Activated CD8-positive, alpha-beta memory T cell treated with anti-CD3 and anti-CD28 coated beads for 36 hours (primary cell): ENCODE measurements around the gene GSTM2. TPM values are rescaled to one million over a fixed set of nuclear protein-coding genes. Genes with fewer than 3 reads are reported as not detected.

Source experiments
- CTCF ChIA-PET: fragments of 350-600 bp; sonication (Branson Sonifier 250); formaldehyde crosslinking; loops from one replicate; lab custom pipeline; 2021; ENCODE audit warnings: antibody characterized with exemption; lab: Charles Lee
- POLR2A ChIA-PET: fragments of 350-600 bp; sonication (Branson Sonifier 250); formaldehyde crosslinking; loops from one replicate; lab custom pipeline; 2021; ENCODE audit warnings: antibody characterized with exemption; lab: Charles Lee
- total RNA-seq, 2 experiments: library from RNA; stranded (reverse); gene quantifications; one replicate each; pipeline ENCODE4 v1.2.3, GENCODE V29; 2021

GSTM2 gene
- 1 to 10 TPM; 3.1 to 4.1 TPM for total RNA-seq

- POLR2A ChIA-PET, result no interaction called here
- CTCF ChIA-PET, result interaction anchor here (0.9 to 1.4 kb wide), 2 partner anchors 24 to 109 kb away, joined by 3 read pairs; no protein-coding TSS in a partner anchor
Measured at GRCh38 chr1:109667452-109668122, at the start of gene GSTM2. TSS of gene GSTM2 (plus strand) at chr1:109668057. CDS start at chr1:109668116, 59 bp downstream.

GRCh38 chr1:109618661-109619575 lies 48.9 kb upstream of the GSTM2 start:
- ChIA-PET CTCF (interaction anchor here (0.8 to 2.3 kb wide), 3 partner anchors 21 to 366 kb away, joined by 3 to 7 read pairs (median 4); partner anchors contain the start of gene AHCYL1), POLR2A (interaction anchor here (0.5 to 2.6 kb wide), 4 partner anchors 67 to 418 kb away, joined by 3 to 22 read pairs (median 4); partner anchors contain the start of gene GNAI3)

- ChIA-PET CTCF (interaction anchor here (0.8 to 2.3 kb wide), 8 partner anchors 19 to 410 kb away, joined by 3 to 12 read pairs (median 4); partner anchors contain the start of genes AHCYL1 and GNAI3), POLR2A (interaction anchor here (1.3 to 2.6 kb wide), 4 partner anchors 68 to 137 kb away, joined by 4 to 22 read pairs (median 4); partner anchors contain the start of gene GNAI3)
Measured at GRCh38 chr1:109619576-109620400, 48.1 kb upstream of the GSTM2 start, which contains the start of the genes AMPD2 and GNAT2. TSS of gene AMPD2 (plus strand) at chr1:109619837. CDS start at chr1:109621176, 1,339 bp downstream. TSS of gene GNAT2 (minus strand) at chr1:109619616. CDS start at chr1:109612870, 6,746 bp downstream.

GRCh38 chr1:109620401-109620791 lies 47.5 kb upstream of the GSTM2 start:
- ChIA-PET CTCF (interaction anchor here (0.8 to 2.3 kb wide), 7 partner anchors 19 to 409 kb away, joined by 3 to 12 read pairs (median 3); partner anchors contain the start of genes AHCYL1 and GNAI3), POLR2A (interaction anchor here (0.6 to 2.6 kb wide), 5 partner anchors 13 to 137 kb away, joined by 4 to 22 read pairs (median 4); partner anchors contain the start of gene GNAI3)

- CTCF ChIA-PET, result interaction anchor here (0.5 to 2.3 kb wide), 7 partner anchors 19 to 409 kb away, joined by 3 to 12 read pairs (median 3); partner anchors contain the start of gene GNAI3
Measured at GRCh38 chr1:109620841-109621286, 47.0 kb upstream of the GSTM2 start.

GRCh38 chr1:109621379-109622136 lies 46.3 kb upstream of the GSTM2 start:
- ChIA-PET POLR2A (interaction anchor here (1.2 to 2.6 kb wide), 2 partner anchors 73 kb away, joined by 3 to 22 read pairs; partner anchors contain the start of gene GNAI3), CTCF (interaction anchor here (0.5 to 1.4 kb wide), 3 partner anchors 9 to 320 kb away, joined by 3 read pairs; no protein-coding TSS in a partner anchor)

More at GRCh38 chr1:109620841-109621286, 47.0 kb upstream of the GSTM2 start:
- POLR2A ChIA-PET, result interaction anchor here (0.6 to 2.6 kb wide), 3 partner anchors 13 to 75 kb away, joined by 4 to 22 read pairs (median 5); partner anchors contain the start of gene GNAI3

GRCh38 chr1:109622137-109622892 lies 45.5 kb upstream of the GSTM2 start:
- ChIA-PET POLR2A (interaction anchor here (1.2 kb wide), 1 partner anchor 74 kb away, joined by 3 read pairs; the partner anchor contains the start of gene GNAI3), CTCF (interaction anchor here (0.7 kb wide), 1 partner anchor 8 kb away, joined by 3 read pairs; no protein-coding TSS in a partner anchor)

- ChIA-PET CTCF (interaction anchor here (1.5 kb wide), 1 partner anchor 90 kb away, joined by 4 read pairs; no protein-coding TSS in a partner anchor), POLR2A (no interaction called here)
Measured at GRCh38 chr1:109622895-109623294, 45.0 kb upstream of the GSTM2 start.

GRCh38 chr1:109623601-109624161 lies 44.2 kb upstream of the GSTM2 start:
- ChIA-PET CTCF (interaction anchor here (0.6 to 1.5 kb wide), 3 partner anchors 17 to 361 kb away, joined by 3 to 4 read pairs (median 4); partner anchors contain the start of gene AHCYL1), POLR2A (no interaction called here)

- POLR2A ChIA-PET, result no interaction called here
Measured at GRCh38 chr1:109624201-109625010, 43.5 kb upstream of the GSTM2 start.

GRCh38 chr1:109625176-109625575 lies 42.7 kb upstream of the GSTM2 start:
- POLR2A ChIA-PET, result no interaction called here
- CTCF ChIA-PET, result interaction anchor here (0.8 to 1.9 kb wide), 3 partner anchors 15 to 360 kb away, joined by 5 to 6 read pairs (median 5); partner anchors contain the start of gene AHCYL1

More at GRCh38 chr1:109624201-109625010, 43.5 kb upstream of the GSTM2 start:
- CTCF ChIA-PET, result interaction anchor here (0.8 to 1.9 kb wide), 4 partner anchors 16 to 361 kb away, joined by 4 to 5 read pairs (median 4); partner anchors contain the start of gene AHCYL1

- POLR2A ChIA-PET, result no interaction called here
Measured at GRCh38 chr1:109625601-109626560, 42.0 kb upstream of the GSTM2 start.

More at GRCh38 chr1:109625601-109626560, 42.0 kb upstream of the GSTM2 start:
- CTCF ChIA-PET, result interaction anchor here (1.4 to 1.9 kb wide), 3 partner anchors 14 to 359 kb away, joined by 5 to 6 read pairs (median 5); partner anchors contain the start of gene AHCYL1
